ENCODE data around the gene MEGF9. TPM values are rescaled to one million over a fixed set of nuclear protein-coding genes. Genes with fewer than 3 reads are reported as not detected.

The MEGF9 gene
- total RNA-seq, 2 donors from 2014 or later = 9.9 to 10.2 TPM

DNA sequence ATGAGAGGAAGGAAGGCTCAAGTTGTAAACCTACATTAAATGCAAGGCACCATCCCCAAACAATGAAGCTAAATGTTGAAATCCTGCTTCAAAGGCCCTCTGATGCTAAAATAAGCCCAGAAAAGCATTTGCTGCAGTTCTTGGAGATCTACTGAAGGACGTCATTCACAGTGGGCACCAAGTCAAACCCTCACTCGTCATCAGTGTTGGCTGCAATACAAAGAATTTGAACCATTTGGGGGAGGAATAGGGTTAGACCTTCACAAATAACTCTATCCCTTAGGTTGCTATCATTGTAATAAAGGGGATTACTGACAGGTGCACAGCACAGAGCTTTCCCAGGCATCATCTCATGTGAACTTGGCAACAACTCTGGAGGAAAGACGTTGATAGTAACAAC is 9.3 kb upstream of the MEGF9 start:
- H3K4me1 Mint-ChIP-seq = peaks cover 5% of the 10 kb centered on the region
- H3K36me3 Mint-ChIP-seq (ENCODE audit: low read depth) = peaks cover 3% of the 10 kb centered on the region
- H3K4me3 Mint-ChIP-seq = no peak overlapping the region
- no peak overlapping the region for H3K27ac Mint-ChIP-seq
- DNase-seq (no peak), ATAC-seq (no peak)
- H3K27me3 Mint-ChIP-seq = no peaks in the 10 kb centered on the region
- no peaks in the 10 kb centered on the region for H3K9me3 ChIP-seq (ENCODE audit: control insufficient read depth, low read length, poor library complexity, severe bottlenecking)

DNA sequence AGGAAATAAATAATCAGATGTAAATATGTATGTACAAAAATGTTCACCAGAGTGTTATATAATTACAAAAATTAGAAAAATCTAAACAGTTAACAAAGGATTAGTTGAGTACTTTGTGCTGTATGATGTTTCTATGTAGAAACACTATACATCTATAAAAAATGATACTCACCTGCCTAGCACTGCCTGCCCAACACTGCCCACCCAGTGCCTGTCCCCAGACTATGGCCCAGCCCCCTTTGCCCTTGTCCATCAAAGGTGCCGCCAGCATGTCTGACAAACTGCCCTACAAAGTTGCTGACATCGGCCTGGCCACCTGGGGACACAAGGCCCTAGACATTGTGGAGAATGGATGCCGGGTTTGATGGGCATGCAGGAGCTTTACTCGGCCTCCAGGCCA is 6.1 kb upstream of the MEGF9 start:
- Mint-ChIP-seq H3K27ac (no peak overlapping the region), H3K4me3 (no peak overlapping the region), H3K36me3 (ENCODE audit: low read depth) (no peaks in the 10 kb centered on the region), H3K27me3 (no peaks in the 10 kb centered on the region), H3K4me1 (peaks cover 8% of the 10 kb centered on the region)
- H3K9me3 ChIP-seq (ENCODE audit: control insufficient read depth, low read length, poor library complexity, severe bottlenecking) = no peaks in the 10 kb centered on the region
- ATAC-seq (no peak), DNase-seq (no peak)

DNA sequence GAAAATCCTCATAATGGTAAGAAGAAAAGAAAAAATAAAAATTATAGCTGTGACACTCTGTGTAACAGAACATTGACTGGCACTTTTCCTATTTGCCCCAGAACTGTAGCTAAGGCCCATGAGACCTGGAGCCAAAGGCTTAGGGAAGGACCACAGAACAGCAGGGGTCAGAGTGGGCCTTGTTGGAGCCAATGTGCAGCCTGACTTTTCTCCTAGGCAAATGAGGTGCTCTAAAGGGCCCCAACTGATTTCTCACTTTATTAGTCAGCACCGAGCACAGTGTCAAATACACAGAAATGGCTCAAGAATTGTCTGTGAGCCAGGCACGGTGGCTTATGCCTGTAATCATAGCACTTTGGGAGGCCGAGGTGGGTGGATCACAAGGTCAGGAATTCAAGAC is 4.0 kb upstream of the MEGF9 start:
- Mint-ChIP-seq H3K36me3 (ENCODE audit: low read depth) (no peaks in the 10 kb centered on the region), H3K27ac (no peak overlapping the region), H3K4me3 (no peak overlapping the region), H3K4me1 (peaks cover 13% of the 10 kb centered on the region), H3K27me3 (no peaks in the 10 kb centered on the region)
- ATAC-seq = no peak
- H3K9me3 ChIP-seq (ENCODE audit: control insufficient read depth, low read length, poor library complexity, severe bottlenecking) = no peaks in the 10 kb centered on the region
- no peak for DNase-seq

DNA sequence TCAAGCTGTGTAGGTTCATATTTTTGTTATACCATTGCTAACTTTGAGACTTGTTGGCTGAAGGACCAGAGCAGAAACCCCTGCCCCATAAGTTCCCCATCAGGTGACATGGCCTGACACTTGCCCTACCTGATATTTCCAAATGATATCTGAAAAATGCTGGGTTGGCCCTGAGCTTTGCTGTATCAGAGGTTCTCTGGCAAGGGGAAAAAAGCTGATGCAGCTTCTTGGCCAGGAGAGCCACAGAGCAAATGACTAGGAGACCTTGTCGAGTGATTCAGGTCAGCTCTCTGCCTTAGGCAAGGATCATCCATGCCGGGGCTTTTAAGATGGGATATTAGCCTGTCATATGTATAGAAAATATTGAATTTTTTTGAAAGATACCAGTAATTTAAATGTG is 2.9 kb upstream of the MEGF9 start:
- no peak overlapping the region for H3K27ac Mint-ChIP-seq
- H3K27me3 Mint-ChIP-seq = no peaks in the 10 kb centered on the region
- no peak for DNase-seq
- peaks cover 24% of the 10 kb centered on the region for H3K4me1 Mint-ChIP-seq
- H3K36me3 Mint-ChIP-seq (ENCODE audit: low read depth) = no peaks in the 10 kb centered on the region
- ATAC-seq = no peak
- no peaks in the 10 kb centered on the region for H3K9me3 ChIP-seq (ENCODE audit: control insufficient read depth, low read length, poor library complexity, severe bottlenecking)
- H3K4me3 Mint-ChIP-seq = no peak overlapping the region

DNA sequence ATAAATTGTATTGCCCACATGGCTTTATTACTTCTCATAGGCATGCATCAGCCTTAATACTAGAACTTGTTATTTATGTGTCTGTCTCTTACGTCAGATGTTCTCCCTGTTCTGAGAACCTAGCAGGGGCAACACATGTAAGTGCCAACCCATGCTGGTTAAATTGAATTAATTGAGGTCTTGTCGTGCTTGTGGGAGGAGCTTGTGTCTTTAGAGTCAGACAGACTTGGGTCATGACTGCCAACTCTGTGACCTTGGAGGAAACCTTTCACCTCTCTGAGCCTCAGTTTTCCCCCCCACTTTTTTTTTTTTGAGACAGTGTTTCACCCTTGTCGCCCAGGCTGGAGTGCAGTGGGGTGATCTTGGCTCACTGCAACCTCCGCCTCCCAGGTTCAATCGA is 2.2 kb upstream of the MEGF9 start:
- no peaks in the 10 kb centered on the region for H3K36me3 Mint-ChIP-seq (ENCODE audit: low read depth)
- ATAC-seq = no peak
- H3K4me3 Mint-ChIP-seq = peak overlapping the region; percentile 19
- peaks cover 30% of the 10 kb centered on the region for H3K4me1 Mint-ChIP-seq
- DNase-seq = no peak
- no peaks in the 10 kb centered on the region for H3K27me3 Mint-ChIP-seq
- no peaks in the 10 kb centered on the region for H3K9me3 ChIP-seq (ENCODE audit: control insufficient read depth, low read length, poor library complexity, severe bottlenecking)
- no peak overlapping the region for H3K27ac Mint-ChIP-seq

DNA sequence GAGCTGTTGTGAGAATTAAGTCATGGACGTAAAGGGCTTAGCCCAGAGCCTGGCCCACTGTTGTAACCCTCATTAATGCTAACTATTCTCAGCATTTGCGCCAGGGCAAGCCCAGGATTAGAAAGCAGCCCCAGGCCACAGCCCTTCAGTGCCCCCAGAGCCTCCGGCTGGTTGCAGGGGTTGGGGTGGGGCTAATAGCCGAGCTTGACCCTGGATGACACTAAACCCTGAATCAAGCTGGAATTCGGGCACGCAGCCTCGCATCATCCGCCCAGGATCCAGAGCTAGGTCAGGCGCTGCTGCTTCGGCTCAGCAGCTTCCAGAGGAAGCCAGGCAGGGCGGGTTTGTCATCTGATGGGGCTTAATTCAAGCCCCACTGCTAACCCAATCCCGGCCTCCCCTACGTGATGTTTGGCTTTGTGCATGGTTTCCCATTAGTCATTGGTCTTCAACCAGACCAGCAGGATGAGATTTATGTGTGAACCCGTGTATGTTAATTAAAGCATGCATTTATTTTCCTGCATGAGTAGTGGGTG is 1.2 kb upstream of the MEGF9 start:
- no peaks in the 10 kb centered on the region for H3K36me3 Mint-ChIP-seq (ENCODE audit: low read depth)
- ATAC-seq (no peak), DNase-seq (no peak)
- no peaks in the 10 kb centered on the region for H3K27me3 Mint-ChIP-seq
- H3K4me1 Mint-ChIP-seq = peaks cover 33% of the 10 kb centered on the region
- H3K4me3 Mint-ChIP-seq = peak overlapping the region; percentile 87
- H3K9me3 ChIP-seq (ENCODE audit: control insufficient read depth, low read length, poor library complexity, severe bottlenecking) = no peaks in the 10 kb centered on the region
- no peak overlapping the region for H3K27ac Mint-ChIP-seq

DNA sequence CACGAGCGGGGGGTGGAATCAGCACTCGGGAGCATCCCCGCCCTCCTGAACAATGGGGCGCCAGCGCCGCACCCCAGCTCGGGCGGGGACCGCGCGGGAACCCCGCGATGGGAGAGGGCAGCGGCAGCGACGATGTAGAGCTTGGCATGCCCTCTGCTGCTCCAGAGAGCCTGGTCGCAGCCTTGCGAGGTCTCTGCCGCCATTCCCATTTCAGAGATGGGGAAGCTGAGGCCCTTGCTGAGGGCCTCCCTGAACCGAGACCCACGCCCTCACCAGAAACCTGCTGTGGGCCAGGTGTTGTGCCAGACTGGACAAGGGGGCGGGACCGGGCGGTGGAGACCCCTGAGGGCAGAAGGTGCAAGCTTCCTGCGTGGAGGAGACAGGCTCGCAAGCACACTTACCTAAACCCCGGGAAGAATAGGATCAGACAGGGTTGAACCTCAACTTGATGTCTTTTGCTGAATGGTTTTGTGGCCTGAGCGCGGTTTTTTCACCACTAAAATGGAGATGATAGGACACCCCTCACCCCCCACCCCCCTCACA is 647 bp upstream of the MEGF9 start:
- ATAC-seq (no peak), DNase-seq (no peak)
- H3K4me3 Mint-ChIP-seq = peak overlapping the region; percentile 84
- H3K27ac Mint-ChIP-seq = no peak overlapping the region
- no peaks in the 10 kb centered on the region for H3K9me3 ChIP-seq (ENCODE audit: control insufficient read depth, low read length, poor library complexity, severe bottlenecking)
- H3K36me3 Mint-ChIP-seq (ENCODE audit: low read depth) = no peaks in the 10 kb centered on the region
- no peaks in the 10 kb centered on the region for H3K27me3 Mint-ChIP-seq
- peaks cover 33% of the 10 kb centered on the region for H3K4me1 Mint-ChIP-seq

DNA sequence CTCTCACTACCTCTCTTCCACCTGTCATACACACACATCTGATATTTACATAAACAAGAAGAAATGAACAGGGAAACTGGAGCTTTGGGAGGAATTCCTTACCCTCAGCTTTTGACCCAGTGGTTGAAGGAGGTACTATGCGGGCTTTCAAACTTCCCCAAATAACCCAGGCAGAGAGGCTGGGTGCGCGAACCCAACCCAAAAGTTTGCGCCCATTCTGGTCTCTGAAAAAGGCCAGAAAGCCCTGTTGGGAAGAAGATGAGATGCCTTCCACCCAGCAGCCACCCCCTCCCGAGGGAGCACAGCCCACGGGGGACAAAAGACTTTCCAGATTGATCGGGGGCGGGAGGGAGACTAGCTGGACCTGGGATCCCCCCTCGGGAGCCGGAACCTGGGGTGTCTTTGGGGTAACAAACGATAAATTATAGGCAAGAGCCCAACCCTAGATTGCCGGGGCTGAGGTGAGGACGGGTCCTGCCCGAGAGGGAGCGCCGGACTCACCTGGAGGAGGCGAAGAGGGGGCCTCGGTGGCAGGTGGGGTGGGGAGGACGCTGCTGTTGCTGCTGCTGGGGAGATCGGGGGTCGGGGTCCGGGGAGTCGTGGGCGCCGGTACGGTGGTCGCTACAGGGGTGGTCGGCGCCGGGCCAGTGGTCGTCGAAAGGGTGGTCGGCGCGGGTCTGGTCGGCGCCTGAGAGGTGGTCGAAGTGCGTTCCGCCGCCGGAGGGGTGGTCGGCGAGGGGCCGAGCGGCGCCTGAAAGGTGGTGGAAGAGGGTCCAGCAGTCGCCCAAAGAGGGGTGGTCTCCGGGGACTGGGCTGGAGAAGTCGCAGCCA is 798 bp downstream of the MEGF9 start:
- peaks cover 33% of the 10 kb centered on the region for H3K4me1 Mint-ChIP-seq
- no peaks in the 10 kb centered on the region for H3K27me3 Mint-ChIP-seq
- ATAC-seq (no peak), DNase-seq (no peak)
- H3K36me3 Mint-ChIP-seq (ENCODE audit: low read depth) = no peaks in the 10 kb centered on the region
- peak overlapping the region; percentile 95 for H3K27ac Mint-ChIP-seq
- H3K4me3 Mint-ChIP-seq = peak overlapping the region; percentile 94
- no peaks in the 10 kb centered on the region for H3K9me3 ChIP-seq (ENCODE audit: control insufficient read depth, low read length, poor library complexity, severe bottlenecking)

DNA sequence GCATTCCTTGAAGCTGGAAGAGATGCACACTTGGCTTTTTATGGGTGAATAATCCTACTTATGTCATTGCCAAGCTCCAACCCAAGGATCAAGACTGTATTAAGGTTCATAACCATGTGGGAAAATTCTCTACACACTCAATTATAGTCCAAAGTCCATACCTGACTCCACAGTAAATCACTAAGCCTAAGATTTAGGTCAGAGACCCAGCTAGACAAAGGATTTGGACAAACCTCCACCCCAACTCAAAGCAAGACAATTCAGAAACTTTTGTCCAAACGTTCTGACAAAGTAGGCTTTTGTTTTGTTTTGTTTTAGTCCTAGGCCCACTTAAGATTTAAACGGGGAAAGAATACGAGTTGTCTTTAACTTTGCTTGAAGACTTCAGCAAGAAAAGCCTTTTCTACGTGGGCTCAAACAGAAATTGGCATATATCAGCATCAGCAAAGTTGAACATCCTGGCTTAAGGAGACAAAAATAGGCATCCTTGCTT is 1.7 kb downstream of the MEGF9 start:
- DNase-seq = no peak
- H3K27me3 Mint-ChIP-seq = no peaks in the 10 kb centered on the region
- H3K36me3 Mint-ChIP-seq (ENCODE audit: low read depth) = no peaks in the 10 kb centered on the region
- no peak for ATAC-seq
- peak overlapping the region; percentile 94 for H3K4me3 Mint-ChIP-seq
- H3K9me3 ChIP-seq (ENCODE audit: control insufficient read depth, low read length, poor library complexity, severe bottlenecking) = no peaks in the 10 kb centered on the region
- H3K4me1 Mint-ChIP-seq = peaks cover 34% of the 10 kb centered on the region
- H3K27ac Mint-ChIP-seq = peak overlapping the region; percentile 95

DNA sequence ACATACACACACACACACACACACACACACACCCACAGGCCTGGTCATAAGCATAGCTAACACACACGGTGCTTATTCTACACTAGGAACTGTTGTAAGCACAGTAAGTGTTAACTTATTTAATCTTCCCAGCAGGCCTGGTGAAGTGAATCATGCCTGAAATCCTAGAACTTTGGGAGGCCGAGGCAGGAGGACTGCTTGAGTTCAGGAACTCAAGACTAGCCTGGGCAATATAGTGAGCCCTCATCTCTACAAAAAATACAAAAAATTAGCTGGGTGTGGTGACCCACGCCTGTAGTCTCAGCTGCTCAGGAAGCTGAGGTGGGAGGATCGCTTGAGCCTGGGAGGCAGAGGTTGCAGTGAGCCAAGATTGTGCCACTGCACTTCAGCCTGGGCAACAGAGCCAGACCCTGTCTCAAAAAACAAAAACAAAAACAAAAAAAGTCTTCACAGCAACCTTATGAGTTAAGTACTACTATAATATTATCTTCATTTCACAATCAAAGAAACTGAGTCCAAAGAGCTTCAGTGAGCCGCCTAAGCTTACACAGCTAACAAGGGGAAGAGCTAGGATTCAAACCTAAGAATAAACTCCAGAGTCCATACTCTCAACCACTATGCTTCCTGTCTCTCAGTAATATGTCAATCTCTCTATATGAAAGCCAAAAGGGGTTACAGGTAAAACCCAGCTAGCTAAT is 2.3 kb downstream of the MEGF9 start:
- ATAC-seq (no peak), DNase-seq (no peak)
- H3K27me3 Mint-ChIP-seq = no peaks in the 10 kb centered on the region
- no peaks in the 10 kb centered on the region for H3K9me3 ChIP-seq (ENCODE audit: control insufficient read depth, low read length, poor library complexity, severe bottlenecking)
- H3K4me3 Mint-ChIP-seq = peak overlapping the region; percentile 94
- H3K27ac Mint-ChIP-seq = peak overlapping the region; percentile 95
- no peaks in the 10 kb centered on the region for H3K36me3 Mint-ChIP-seq (ENCODE audit: low read depth)
- peaks cover 35% of the 10 kb centered on the region for H3K4me1 Mint-ChIP-seq

DNA sequence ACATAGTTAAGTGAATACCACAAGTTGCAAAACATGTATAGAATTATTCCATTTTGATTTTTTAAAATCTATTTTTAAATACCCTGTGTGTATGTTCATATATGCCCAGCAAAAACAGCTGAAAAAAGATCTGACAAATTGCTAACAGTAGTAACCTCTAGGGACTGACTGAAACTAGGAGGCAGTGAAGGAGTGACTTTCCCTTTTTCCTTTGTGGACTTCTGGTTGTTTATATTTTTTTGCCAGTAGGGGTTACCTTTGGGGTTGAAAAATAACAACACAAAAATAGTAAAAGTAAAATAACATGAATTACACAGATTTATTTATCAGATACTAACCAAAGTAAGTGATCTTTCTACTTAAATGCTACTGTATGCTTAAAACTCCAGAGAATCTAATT is 2.9 kb downstream of the MEGF9 start:
- DNase-seq (no peak), ATAC-seq (no peak)
- peaks cover 33% of the 10 kb centered on the region for H3K4me1 Mint-ChIP-seq
- no peaks in the 10 kb centered on the region for H3K36me3 Mint-ChIP-seq (ENCODE audit: low read depth)
- H3K27me3 Mint-ChIP-seq = no peaks in the 10 kb centered on the region
- H3K4me3 Mint-ChIP-seq = no peak overlapping the region
- H3K27ac Mint-ChIP-seq = peak overlapping the region; percentile 95
- H3K9me3 ChIP-seq (ENCODE audit: control insufficient read depth, low read length, poor library complexity, severe bottlenecking) = no peaks in the 10 kb centered on the region

DNA sequence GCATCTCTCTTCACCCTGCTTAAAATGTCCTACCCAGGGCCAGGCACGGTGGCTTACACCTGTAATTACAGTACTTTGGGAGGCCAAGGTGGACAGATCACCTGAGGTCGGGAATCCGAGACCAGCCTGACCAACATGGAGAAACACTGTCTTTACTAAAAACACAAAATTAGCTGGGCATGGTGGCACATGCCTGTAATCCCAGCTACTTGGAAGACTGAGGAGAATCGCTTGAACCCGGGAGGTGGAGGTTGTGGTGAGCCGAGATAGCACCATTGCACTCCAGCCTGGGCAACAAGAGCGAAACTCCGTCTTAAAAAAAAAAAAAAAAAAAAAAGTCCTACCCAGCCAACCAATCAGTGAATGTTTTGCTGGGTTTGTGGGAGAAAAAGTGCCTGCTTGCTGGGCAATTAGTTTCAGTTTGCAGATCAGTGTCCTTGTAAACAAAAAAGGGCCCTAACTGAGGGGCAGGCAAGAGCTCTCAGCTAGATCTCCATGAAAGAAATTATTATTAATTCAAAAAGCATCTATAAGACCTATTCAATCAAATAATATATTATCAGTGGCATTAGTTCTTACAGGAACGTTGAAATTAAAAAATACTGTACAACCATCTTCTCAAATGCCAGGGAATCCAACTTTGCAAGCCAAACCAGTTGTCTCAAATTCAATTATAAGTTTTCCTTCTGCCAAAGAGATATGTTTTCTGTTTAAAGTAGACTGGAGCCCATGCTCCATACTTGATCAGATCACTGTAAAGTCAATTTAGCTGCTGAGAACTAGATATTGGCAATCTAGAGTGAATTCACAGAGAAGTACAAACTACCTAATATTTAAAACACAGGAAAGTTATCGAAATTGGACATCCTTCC is 3.9 kb downstream of the MEGF9 start:
- no peak for ATAC-seq
- H3K9me3 ChIP-seq (ENCODE audit: control insufficient read depth, low read length, poor library complexity, severe bottlenecking) = no peaks in the 10 kb centered on the region
- no peak for DNase-seq
- Mint-ChIP-seq H3K4me1 (peaks cover 33% of the 10 kb centered on the region), H3K36me3 (ENCODE audit: low read depth) (no peaks in the 10 kb centered on the region), H3K27ac (peak overlapping the region; percentile 95), H3K4me3 (peak overlapping the region; percentile 57), H3K27me3 (no peaks in the 10 kb centered on the region)
